Keratinocyte (primary cell): ENCODE measurements around the gene KANSL1.

Experiments used
- CTCF ChIP-seq, 3 experiments: IDR thresholded peaks in 1 of 3; conservative IDR thresholded peaks in 1 of 3; optimal IDR thresholded peaks in 1 of 3; 2 replicates in 2 of 3; 3 replicates in 1 of 3; pipeline versions ENCODE3 to v1.5.1; 2011; ENCODE audit warnings: low read length in 3 of 3, mild to moderate bottlenecking in 3 of 3, moderate library complexity in 2 of 3, control low read depth in 1 of 3, inconsistent platforms in 1 of 3; ENCODE audit not compliant: insufficient read depth in 2 of 3; ENCODE audit errors: extremely low read depth in 1 of 3
- EZH2 ChIP-seq: IDR thresholded peaks from one replicate; pipeline ENCODE4 v1.6.1; 2012; ENCODE audit warnings: inconsistent platforms, mild to moderate bottlenecking, low read length, moderate library complexity

- TF ChIP-seq CTCF (optimal IDR thresholded peaks at IDR 0.05 in 1 of 3, IDR thresholded peaks at IDR 0.05 in 1 of 3, conservative IDR thresholded peaks at IDR 0.05 in 1 of 3; ENCODE audit: extremely low read depth in 1 of 3, insufficient read depth in 2 of 3, low read length in 3 of 3) (no peak), EZH2 (no peak)
These were observed 54.8 kb downstream of the KANSL1 start for GRCh38 chr17:46138473-46138872.
